GM18505 (cell line): ENCODE data around the gene LRIG1.

Experiments used
- ATAC-seq: cut with Tn5 transposase; IDR thresholded peaks from one replicate; pipeline ENCODE4 v1.9.1; 2021; ENCODE audit not compliant: unreplicated experiment
- POLR2A ChIP-seq: IDR thresholded peaks from 4 replicates; pipeline ENCODE4 v1.6.1; 2011; ENCODE audit warnings: borderline replicate concordance; ENCODE audit not compliant: insufficient read depth, insufficient read length; ENCODE audit errors: extremely low read depth

LRIG1 gene

GRCh38 chr3:66382142-66382541 lies 118.7 kb downstream of the LRIG1 start:
- ATAC-seq, result no peak
- TF ChIP-seq POLR2A, result no peak

GRCh38 chr3:66381626-66382025 lies 119.2 kb downstream of the LRIG1 start:
- no peak for ATAC-seq
- no peak for TF ChIP-seq POLR2A

GRCh38 chr3:66380200-66380932 lies 120.5 kb downstream of the LRIG1 start:
- no peak for TF ChIP-seq POLR2A
- no peak for ATAC-seq

- no peak for TF ChIP-seq POLR2A
- ATAC-seq, result no peak
Observed at GRCh38 chr3:66379565-66379964, 121.3 kb downstream of the LRIG1 start.

GRCh38 chr3:66378256-66378655 lies 122.6 kb downstream of the LRIG1 start:
- TF ChIP-seq POLR2A, result no peak
- no peak for ATAC-seq

- TF ChIP-seq POLR2A, result no peak
Observed at GRCh38 chr3:66377800-66378199, 123.0 kb downstream of the LRIG1 start.

GRCh38 chr3:66376568-66376967 lies 124.3 kb downstream of the LRIG1 start:
- TF ChIP-seq POLR2A, result no peak
- ATAC-seq, result no peak

More at GRCh38 chr3:66377800-66378199, 123.0 kb downstream of the LRIG1 start:
- no peak for ATAC-seq

- no peak for TF ChIP-seq POLR2A
- no peak for ATAC-seq
Observed at GRCh38 chr3:66372681-66373350, 128.0 kb downstream of the LRIG1 start.

- ATAC-seq, result no peak
- TF ChIP-seq POLR2A, result no peak
Observed at GRCh38 chr3:66371432-66371831, 129.4 kb downstream of the LRIG1 start.

- no peak for ATAC-seq
- no peak for TF ChIP-seq POLR2A
Observed at GRCh38 chr3:66370179-66370578, 130.6 kb downstream of the LRIG1 start.

- ATAC-seq, result no peak
- no peak for TF ChIP-seq POLR2A
Observed at GRCh38 chr3:66367979-66368378, 132.8 kb downstream of the LRIG1 start.

GRCh38 chr3:66366747-66367146 lies 134.1 kb downstream of the LRIG1 start:
- ATAC-seq, result no peak
- TF ChIP-seq POLR2A, result no peak

- no peak for TF ChIP-seq POLR2A
- no peak for ATAC-seq
Observed at GRCh38 chr3:66365080-66365479, 135.7 kb downstream of the LRIG1 start.

- no peak for ATAC-seq
- no peak for TF ChIP-seq POLR2A
Observed at GRCh38 chr3:66363148-66363547, 137.7 kb downstream of the LRIG1 start.
